Brain microvascular endothelial cell (primary cell): Measurements from ENCODE around the gene ADGRV1.

Source experiments
- DNase-seq: peaks from one replicate; pipeline ENCODE4 v3.0.0-alpha.2; 2020
- H3K27ac ChIP-seq: fragments of 250-450 bp; sonication (Bioruptor Pico); 2 replicates; pipeline ENCODE4 v1.5.1; 2020; ENCODE audit warnings: mild to moderate bottlenecking, moderate library complexity
- H3K27me3 ChIP-seq: fragments of 250-450 bp; sonication (Bioruptor Pico); replicated peaks from 2 replicates; pipeline ENCODE4 v1.5.1; 2020; ENCODE audit warnings: mild to moderate bottlenecking
- H3K36me3 ChIP-seq: fragments of 250-450 bp; sonication (Bioruptor Pico); replicated peaks from 2 replicates; pipeline ENCODE4 v1.5.1; 2020; ENCODE audit warnings: mild to moderate bottlenecking
- H3K4me3 ChIP-seq: 2 replicates; pipeline ENCODE4 v1.5.1; 2011; ENCODE audit warnings: low read depth, mild to moderate bottlenecking, control low read depth, low read length, moderate library complexity
- CTCF ChIP-seq: IDR thresholded peaks from 2 replicates; pipeline ENCODE4 v1.5.1; 2011; ENCODE audit warnings: low read depth, mild to moderate bottlenecking, moderate library complexity, low read length, control low read depth, inconsistent platforms; ENCODE audit errors: missing control alignments
- in situ Hi-C: cut with HindIII; loops from 2 replicates; pipeline ENCODE4 v1.10.0; 2017; ENCODE audit warnings: low sequenced_read_pairs, low pct_ligation_motif_present

The ADGRV1 gene

GRCh38 chr5:91125916-91126315, 567.3 kb downstream of the ADGRV1 start:
- no peak for DNase-seq
- in situ Hi-C loops: no loop called here
- no peaks in the 10 kb centered on the region for H3K27me3 ChIP-seq
- no peak for TF ChIP-seq CTCF
- H3K4me3 ChIP-seq: no peak overlapping the region
- H3K27ac ChIP-seq: no peak overlapping the region
- no peaks in the 10 kb centered on the region for H3K36me3 ChIP-seq

- H3K4me3 ChIP-seq: no peak overlapping the region
- no peak for TF ChIP-seq CTCF
- H3K36me3 ChIP-seq: no peaks in the 10 kb centered on the region
- H3K27me3 ChIP-seq: no peaks in the 10 kb centered on the region
- peak; percentile 33 for DNase-seq
- in situ Hi-C loops: no loop called here
- H3K27ac ChIP-seq: no peak overlapping the region
Measured at GRCh38 chr5:91126448-91126847, 567.9 kb downstream of the ADGRV1 start.

DNA sequence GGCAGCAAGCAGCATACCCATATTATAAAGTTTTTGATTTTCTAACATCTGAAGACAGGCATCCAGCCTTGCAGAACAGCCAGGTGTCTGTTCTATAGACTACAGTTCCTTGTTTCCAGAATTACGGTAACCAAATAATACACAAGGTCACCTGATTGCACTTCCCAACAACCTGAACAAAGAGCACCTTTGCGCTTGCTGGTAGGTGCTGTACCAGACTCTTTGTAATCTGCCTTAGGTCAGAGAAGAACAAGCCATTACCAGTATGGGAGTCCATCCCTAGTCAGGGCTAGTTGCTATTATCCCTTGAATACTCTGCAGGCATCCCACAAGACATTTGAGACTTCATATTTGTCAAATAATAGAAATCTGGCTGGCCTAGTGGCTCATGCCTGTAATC, 568.3 kb downstream of the ADGRV1 start:
- no peak overlapping the region for H3K27ac ChIP-seq
- no peaks in the 10 kb centered on the region for H3K27me3 ChIP-seq
- in situ Hi-C loops: no loop called here
- no peak for DNase-seq
- no peak overlapping the region for H3K4me3 ChIP-seq
- H3K36me3 ChIP-seq: no peaks in the 10 kb centered on the region
- no peak for TF ChIP-seq CTCF

- no peak for TF ChIP-seq CTCF
- H3K27ac ChIP-seq: no peak overlapping the region
- no peak for DNase-seq
- in situ Hi-C loops: no loop called here
- no peaks in the 10 kb centered on the region for H3K36me3 ChIP-seq
- no peaks in the 10 kb centered on the region for H3K27me3 ChIP-seq
- H3K4me3 ChIP-seq: no peak overlapping the region
Measured at GRCh38 chr5:91127456-91128081, 569.0 kb downstream of the ADGRV1 start.

GRCh38 chr5:91128604-91129003, 570.0 kb downstream of the ADGRV1 start:
- no peak for TF ChIP-seq CTCF
- Histone ChIP-seq H3K27ac (no peak overlapping the region), H3K27me3 (no peaks in the 10 kb centered on the region), H3K4me3 (no peak overlapping the region), H3K36me3 (no peaks in the 10 kb centered on the region)
- no peak for DNase-seq
- in situ Hi-C loops: no loop called here

DNA sequence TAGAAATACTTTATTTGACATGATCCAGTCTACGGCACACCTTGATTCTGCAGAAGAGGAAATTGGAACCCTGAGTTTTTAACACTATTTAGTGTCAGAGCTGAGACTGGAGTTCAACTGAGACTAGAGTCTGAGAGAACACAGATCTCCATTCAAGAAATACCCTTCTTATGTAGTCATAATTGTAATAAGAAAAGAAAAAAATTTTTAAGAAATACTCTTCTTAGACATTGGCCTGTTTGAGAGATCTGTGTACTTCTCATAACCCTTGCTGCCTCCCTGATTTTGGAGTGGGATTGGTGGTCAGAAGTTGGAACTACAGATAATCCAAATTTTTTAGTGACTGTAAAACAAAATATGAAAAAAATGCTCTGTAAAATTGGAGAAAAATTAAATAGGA, 571.2 kb downstream of the ADGRV1 start:
- H3K36me3 ChIP-seq: no peaks in the 10 kb centered on the region
- no peak for TF ChIP-seq CTCF
- no peak overlapping the region for H3K27ac ChIP-seq
- no peak for DNase-seq
- in situ Hi-C loops: no loop called here
- no peaks in the 10 kb centered on the region for H3K27me3 ChIP-seq
- H3K4me3 ChIP-seq: no peak overlapping the region
